Mesenchymal stem cell (in vitro differentiated cells and primary cell): ENCODE measurements around the gene SLC11A2. TPM values are rescaled to one million over a fixed set of nuclear protein-coding genes. Genes with fewer than 3 reads are reported as not detected.
"Not testable (repeated sequence)": the region's sequence is repeated elsewhere in the genome, so short reads cannot be mapped to it uniquely, and the experiment has no call there.

Source experiments
- DNase-seq: peaks from one replicate; pipeline ENCODE4 v3.0.0-alpha.2; 2013
- H2AFZ ChIP-seq: one replicate; pipeline ENCODE4 v1.6.1; 2013; ENCODE audit warnings: low read depth, mild to moderate bottlenecking, control low read depth, inconsistent platforms, low read length, moderate library complexity
- H2AK5ac ChIP-seq: 2 replicates; pipeline ENCODE4 v1.6.1; 2013; ENCODE audit warnings: low read length, moderate library complexity, mild to moderate bottlenecking, inconsistent platforms; ENCODE audit not compliant: severe bottlenecking
- H2BK120ac ChIP-seq: one replicate; pipeline ENCODE4 v1.6.1; 2013; ENCODE audit warnings: low read depth, mild to moderate bottlenecking, inconsistent platforms, low read length, moderate library complexity
- H2BK12ac ChIP-seq, 2 experiments: one replicate each; pipeline ENCODE4 v1.6.1; 2013; ENCODE audit warnings: inconsistent platforms in 2 of 2, low read length in 2 of 2, mild to moderate bottlenecking in 2 of 2, moderate library complexity in 2 of 2, control low read depth in 1 of 2
- H2BK15ac ChIP-seq: one replicate; pipeline ENCODE4 v1.6.1; 2013; ENCODE audit warnings: mild to moderate bottlenecking, low read depth, inconsistent platforms; ENCODE audit not compliant: poor library complexity, severe bottlenecking
- H2BK5ac ChIP-seq: 2 replicates; pipeline ENCODE4 v1.6.1; 2013; ENCODE audit warnings: low read depth, mild to moderate bottlenecking, low read length, control low read depth, inconsistent platforms; ENCODE audit not compliant: poor library complexity, severe bottlenecking
- H3K14ac ChIP-seq, 2 experiments: one replicate each; pipeline ENCODE4 v1.6.1; 2013; ENCODE audit warnings: inconsistent platforms in 2 of 2, low read length in 2 of 2, control low read depth in 1 of 2, mild to moderate bottlenecking in 1 of 2, moderate library complexity in 1 of 2
- H3K18ac ChIP-seq, 2 experiments: one replicate each; pipeline ENCODE4 v1.6.1; 2013; ENCODE audit warnings: inconsistent platforms in 2 of 2, low read length in 2 of 2, control low read depth in 1 of 2, low read depth in 1 of 2, mild to moderate bottlenecking in 1 of 2
- H3K23ac ChIP-seq, 2 experiments: one replicate each; pipeline ENCODE4 v1.6.1; 2013; ENCODE audit warnings: inconsistent platforms in 2 of 2, low read length in 2 of 2, mild to moderate bottlenecking in 2 of 2, moderate library complexity in 2 of 2, control low read depth in 1 of 2
- H3K27ac ChIP-seq: 2 replicates; pipeline ENCODE4 v1.5.1; 2013; ENCODE audit warnings: mild to moderate bottlenecking, moderate library complexity, low read length, control low read depth, inconsistent platforms; ENCODE audit not compliant: poor library complexity, severe bottlenecking
- H3K27me3 ChIP-seq, 2 experiments: 2 replicates each; pipeline versions ENCODE4 v1.6.1 to v1.7.0; 2013; ENCODE audit warnings: low read length in 2 of 2, mild to moderate bottlenecking in 2 of 2, moderate library complexity in 2 of 2, control low read depth in 1 of 2, inconsistent platforms in 1 of 2; ENCODE audit not compliant: control insufficient read depth in 1 of 2, insufficient read depth in 1 of 2
- H3K36me3 ChIP-seq, 2 experiments: 2 replicates each; pipeline versions ENCODE4 v1.6.1 to v1.7.0; 2013; ENCODE audit warnings: low read length in 2 of 2, control low read depth in 1 of 2, inconsistent platforms in 1 of 2, low read depth in 1 of 2, mild to moderate bottlenecking in 1 of 2; ENCODE audit not compliant: insufficient read depth in 2 of 2, control insufficient read depth in 1 of 2
- H3K4ac ChIP-seq, 2 experiments: one replicate each; pipeline ENCODE4 v1.6.1; 2013; ENCODE audit warnings: inconsistent platforms in 2 of 2, low read length in 2 of 2, mild to moderate bottlenecking in 2 of 2, moderate library complexity in 2 of 2, control low read depth in 1 of 2, low read depth in 1 of 2
- H3K4me1 ChIP-seq: 2 replicates; pipeline ENCODE4 v1.6.1; 2013; ENCODE audit warnings: low read depth, low read length, control low read depth; ENCODE audit not compliant: control insufficient read depth, insufficient read depth
- H3K4me2 ChIP-seq: 2 replicates; pipeline ENCODE4 v1.6.1; 2013; ENCODE audit warnings: low read length, mild to moderate bottlenecking, inconsistent platforms; ENCODE audit not compliant: poor library complexity, severe bottlenecking
- H3K4me3 ChIP-seq, 2 experiments: 2 replicates each; pipeline versions ENCODE4 v1.5.1 to v1.7.0; 2013; ENCODE audit warnings: low read length in 2 of 2, mild to moderate bottlenecking in 2 of 2, control low read depth in 1 of 2, low read depth in 1 of 2; ENCODE audit not compliant: insufficient read depth in 1 of 2
- H3K79me1 ChIP-seq: replicated peaks from 2 replicates; pipeline ENCODE4 v1.6.1; 2013; ENCODE audit warnings: mild to moderate bottlenecking, control low read depth, low read length, inconsistent platforms; ENCODE audit not compliant: poor library complexity, severe bottlenecking
- H3K9ac ChIP-seq: 2 replicates; pipeline ENCODE4 v1.7.0; 2013; ENCODE audit warnings: mild to moderate bottlenecking, low read length, moderate library complexity
- H3K9me3 ChIP-seq: 2 replicates; pipeline ENCODE4 v1.7.0; 2013; ENCODE audit warnings: mild to moderate bottlenecking, low read length; ENCODE audit not compliant: control insufficient read depth
- H4K8ac ChIP-seq: one replicate; pipeline ENCODE4 v1.6.1; 2013; ENCODE audit warnings: inconsistent platforms, mild to moderate bottlenecking, low read length, moderate library complexity
- H4K91ac ChIP-seq: one replicate; pipeline ENCODE4 v1.6.1; 2013; ENCODE audit warnings: mild to moderate bottlenecking, low read length, inconsistent platforms
- WGBS: methylation state at CpG from one replicate; pipeline ENCODE4 v1.1.7; 2013; ENCODE audit warnings: mixed read lengths; 5-methylcytosine and 5-hydroxymethylcytosine counted together
- small RNA-seq: library from polyadenylated mRNA; stranded (forward); fragments of <200 nt; extraction: miRNeasy Mini kit (QIAGEN cat#:217004); gene quantifications from one replicate; pipeline ENCODE3, GENCODE V24; 2013; ENCODE audit warnings: low read depth

Gene SLC11A2

DNA sequence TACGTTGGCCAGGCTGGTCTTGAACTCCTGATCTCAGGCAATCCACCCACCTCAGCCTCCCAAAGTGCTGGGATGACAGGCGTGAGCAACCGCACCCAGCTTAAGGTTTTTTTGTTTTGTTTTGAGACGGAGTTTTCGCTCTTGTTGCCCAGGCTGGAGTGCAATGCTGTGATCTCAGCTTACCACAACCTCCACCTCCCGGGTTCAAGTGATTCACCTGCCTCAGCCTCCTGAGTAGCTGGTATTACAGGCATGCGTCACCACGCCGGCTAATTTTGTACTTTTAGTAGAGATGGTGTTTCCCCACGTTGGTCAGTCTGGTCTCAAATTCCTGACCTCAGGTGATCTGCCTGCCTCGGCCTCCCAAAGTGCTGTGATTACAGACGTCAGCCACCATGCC, 95.7 kb downstream of the SLC11A2 start:
- H3K27me3 ChIP-seq, DNase-seq, H2AFZ ChIP-seq: not testable (repeated sequence)

DNA sequence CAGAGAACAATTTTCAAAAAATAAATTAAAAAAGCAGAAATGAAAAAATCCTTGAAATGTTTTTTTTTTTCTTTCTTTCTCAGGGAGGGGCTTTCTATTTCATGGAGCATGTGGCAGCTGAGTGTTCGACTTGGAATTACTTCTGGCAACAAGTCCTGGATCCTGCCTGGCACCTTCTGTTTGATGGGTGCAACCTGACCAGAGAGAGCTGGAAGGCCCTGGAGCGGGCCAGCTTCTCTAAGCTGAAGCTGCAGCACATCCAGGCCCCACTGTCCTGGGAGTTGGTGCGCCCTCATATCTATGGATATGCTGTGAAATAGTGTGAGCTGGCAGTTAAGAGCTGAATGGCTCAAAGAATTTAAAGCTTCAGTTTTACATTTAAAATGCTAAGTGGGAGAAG, 96.4 kb downstream of the SLC11A2 start:
- Histone ChIP-seq H2BK12ac (no peak overlapping the region), H2BK5ac (no peak overlapping the region), H4K8ac (no peak overlapping the region), H4K91ac (no peak overlapping the region), H3K23ac (no peak overlapping the region), H2BK120ac (no peak overlapping the region), H2BK15ac (no peak overlapping the region), H3K9ac (no peak overlapping the region), H3K4ac (no peak overlapping the region), H3K36me3 (peaks cover 0 to 31% of the 10 kb centered on the region in 2 experiments), H3K4me2 (no peak overlapping the region), H3K4me3 (no peak overlapping the region), H3K9me3 (no peaks in the 10 kb centered on the region), H3K27ac (no peak overlapping the region), H3K4me1 (peaks cover 8% of the 10 kb centered on the region), H2AFZ (no peak overlapping the region), H3K27me3 (no peaks in the 10 kb centered on the region), H3K14ac (no peak overlapping the region), H2AK5ac (no peak overlapping the region), H3K18ac (no peak overlapping the region), H3K79me1 (no peaks in the 10 kb centered on the region)
- 92% methylated on average over 3 of the region's 3 CpGs for WGBS
- DNase-seq = no peak

More for the DNA sequence above, 95.7 kb downstream of the SLC11A2 start:
- not testable (repeated sequence) for H3K9me3 ChIP-seq, H2BK120ac ChIP-seq, H2BK12ac ChIP-seq, H3K79me1 ChIP-seq, H3K18ac ChIP-seq, H3K4me2 ChIP-seq, H3K14ac ChIP-seq, H3K4ac ChIP-seq, H3K9ac ChIP-seq, H2BK15ac ChIP-seq, H3K4me3 ChIP-seq, H3K4me1 ChIP-seq, H2AK5ac ChIP-seq, H3K27ac ChIP-seq, H3K23ac ChIP-seq, H4K91ac ChIP-seq, H2BK5ac ChIP-seq
- 96% methylated on average over 11 of the region's 12 CpGs for WGBS
- Histone ChIP-seq H4K8ac (peak overlapping the region; percentile 43), H3K36me3 (peaks cover 0 to 31% of the 10 kb centered on the region in 2 experiments)

Small RNAs within 50 kb of the gene (small RNA-seq; reads per million reads assigned to genes)
- not detected for gene AC008121.1
- gene RF00019 = not detected
- gene RNU6-1273P = not detected
- gene RNU6-87P = not detected
